HFF-Myc (cell line): ENCODE data around the gene MRPS12.

ENCODE experiments used
- DNase-seq: peaks from one replicate; pipeline ENCODE4 v3.0.0-alpha.2; 2011; ENCODE audit warnings: low read depth; ENCODE audit errors: extremely low read depth
- H3K4me3 ChIP-seq: replicated peaks from 2 replicates; pipeline ENCODE4 v1.5.1; 2011; ENCODE audit warnings: low read depth, mild to moderate bottlenecking, control low read depth, low read length
- TF ChIP-seq, protein P1 (sequence below): IDR thresholded peaks from 2 replicates; pipeline ENCODE4 v1.5.1; 2012; ENCODE audit warnings: mild to moderate bottlenecking, low read depth, low read length, control low read depth; ENCODE audit errors: missing control alignments

MRPS12 gene

DNA sequence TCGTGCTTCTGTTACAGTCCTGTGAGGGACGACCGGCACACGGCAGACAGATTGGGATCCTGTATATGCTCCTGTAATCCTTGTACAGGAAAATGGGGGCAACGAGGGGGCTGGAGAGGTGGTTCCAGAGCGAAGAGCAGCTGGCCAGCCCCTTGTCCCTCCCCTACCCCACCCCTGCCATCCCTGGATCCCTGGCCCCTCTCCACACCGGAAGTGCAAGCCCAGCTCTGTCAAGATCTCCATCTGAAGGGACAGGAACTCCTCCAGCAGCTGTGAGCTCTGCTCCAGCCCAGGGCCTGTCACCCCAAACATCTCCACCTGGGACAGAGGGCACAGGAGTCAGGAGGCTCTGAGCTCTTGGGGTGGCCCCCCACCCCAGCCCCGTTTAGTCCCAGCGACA lies 13.2 kb upstream of the MRPS12 start:
- TF ChIP-seq, protein P1, sequence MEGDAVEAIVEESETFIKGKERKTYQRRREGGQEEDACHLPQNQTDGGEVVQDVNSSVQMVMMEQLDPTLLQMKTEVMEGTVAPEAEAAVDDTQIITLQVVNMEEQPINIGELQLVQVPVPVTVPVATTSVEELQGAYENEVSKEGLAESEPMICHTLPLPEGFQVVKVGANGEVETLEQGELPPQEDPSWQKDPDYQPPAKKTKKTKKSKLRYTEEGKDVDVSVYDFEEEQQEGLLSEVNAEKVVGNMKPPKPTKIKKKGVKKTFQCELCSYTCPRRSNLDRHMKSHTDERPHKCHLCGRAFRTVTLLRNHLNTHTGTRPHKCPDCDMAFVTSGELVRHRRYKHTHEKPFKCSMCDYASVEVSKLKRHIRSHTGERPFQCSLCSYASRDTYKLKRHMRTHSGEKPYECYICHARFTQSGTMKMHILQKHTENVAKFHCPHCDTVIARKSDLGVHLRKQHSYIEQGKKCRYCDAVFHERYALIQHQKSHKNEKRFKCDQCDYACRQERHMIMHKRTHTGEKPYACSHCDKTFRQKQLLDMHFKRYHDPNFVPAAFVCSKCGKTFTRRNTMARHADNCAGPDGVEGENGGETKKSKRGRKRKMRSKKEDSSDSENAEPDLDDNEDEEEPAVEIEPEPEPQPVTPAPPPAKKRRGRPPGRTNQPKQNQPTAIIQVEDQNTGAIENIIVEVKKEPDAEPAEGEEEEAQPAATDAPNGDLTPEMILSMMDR = no peak
- H3K4me3 ChIP-seq = no peak overlapping the region
- no peak for DNase-seq

DNA sequence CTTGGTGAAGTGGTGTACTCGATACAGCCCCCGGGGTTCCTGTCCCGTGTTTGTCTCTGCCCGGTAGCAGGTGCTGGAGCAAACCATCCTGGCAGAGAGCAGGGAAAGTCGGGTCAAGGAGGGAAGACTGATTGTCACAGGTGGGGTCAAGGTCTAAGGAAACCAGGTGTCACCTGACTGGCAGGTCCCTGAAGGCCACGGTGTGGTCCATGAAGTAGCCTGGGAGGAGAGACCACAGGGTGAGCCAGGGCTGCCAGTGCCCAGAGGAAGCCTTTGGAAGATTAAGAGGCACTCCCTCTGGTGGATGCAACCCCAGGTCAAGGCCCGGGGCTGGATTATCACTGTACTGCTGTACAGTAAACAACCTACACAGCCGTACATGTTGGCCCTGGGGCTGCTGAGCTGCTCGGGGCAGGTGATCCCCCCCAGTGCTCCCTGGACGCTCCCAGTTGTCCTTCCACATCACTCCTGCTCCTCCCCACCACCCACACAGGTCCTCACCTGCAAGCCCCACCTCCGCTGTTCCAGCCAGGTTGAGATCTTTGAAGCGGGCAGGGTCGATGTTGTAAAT lies 12.7 kb upstream of the MRPS12 start:
- TF ChIP-seq, protein P1 = no peak
- DNase-seq = no peak
- H3K4me3 ChIP-seq = no peak overlapping the region

DNA sequence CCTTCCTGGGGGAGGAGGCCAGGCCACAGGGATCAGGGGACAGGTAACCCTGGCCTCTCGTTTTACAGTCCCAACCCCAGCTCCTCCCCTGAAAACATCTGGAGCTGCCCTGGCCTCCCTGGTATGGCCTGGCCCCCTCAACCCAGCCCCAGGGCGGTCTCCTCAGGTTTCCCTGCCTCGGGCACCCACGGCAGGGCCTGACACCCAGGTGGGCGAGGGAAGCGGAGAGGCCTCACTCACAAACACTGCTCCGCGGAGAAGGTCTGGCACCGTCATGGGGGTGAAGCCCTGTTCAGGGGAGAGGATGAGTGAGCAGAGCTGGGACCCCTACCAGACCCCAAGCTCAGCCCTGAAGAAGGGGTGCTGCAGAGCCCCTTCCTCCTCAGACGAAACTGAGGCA lies 12.2 kb upstream of the MRPS12 start:
- no peak overlapping the region for H3K4me3 ChIP-seq
- TF ChIP-seq, protein P1 = no peak

DNA sequence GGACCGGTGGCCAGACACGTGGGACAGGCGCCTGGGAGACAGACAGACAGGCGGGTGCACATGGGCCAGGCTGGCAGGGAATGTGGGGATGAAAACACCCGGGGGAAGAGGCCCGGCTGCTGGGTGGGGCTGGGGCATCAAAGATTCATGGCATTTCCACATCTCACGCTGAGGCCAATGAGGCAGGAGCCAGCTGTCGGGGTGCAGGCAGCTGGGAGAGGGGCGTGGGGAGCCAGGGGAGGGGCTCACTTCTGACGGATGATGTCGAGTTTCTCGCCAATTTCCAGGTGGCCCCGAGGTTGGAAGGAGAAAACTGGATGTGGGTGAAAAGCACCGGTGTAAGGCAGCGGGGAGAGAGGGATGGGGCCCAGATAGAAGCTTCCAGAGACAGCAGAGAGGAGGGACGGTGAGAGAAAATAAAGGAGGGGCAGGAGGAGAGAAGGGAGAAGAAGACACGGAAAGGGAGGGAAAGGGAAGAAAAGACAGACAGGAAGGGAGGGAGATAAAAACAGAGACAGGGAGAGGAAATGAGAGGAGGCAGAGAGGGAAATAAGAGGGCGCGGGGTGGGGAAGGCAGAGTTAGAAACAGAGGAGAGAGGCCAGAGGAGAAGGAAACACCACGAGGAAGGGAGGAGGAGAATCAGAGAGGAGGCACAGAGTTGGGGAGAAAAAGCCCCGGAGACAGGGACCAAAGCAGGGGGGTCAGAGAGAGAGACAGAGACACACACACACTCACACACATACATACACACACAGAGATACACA lies 10.7 kb upstream of the MRPS12 start:
- TF ChIP-seq, protein P1 = no peak
- no peak for DNase-seq
- H3K4me3 ChIP-seq = no peak overlapping the region

More for the DNA sequence above, 12.2 kb upstream of the MRPS12 start:
- DNase-seq = no peak

DNA sequence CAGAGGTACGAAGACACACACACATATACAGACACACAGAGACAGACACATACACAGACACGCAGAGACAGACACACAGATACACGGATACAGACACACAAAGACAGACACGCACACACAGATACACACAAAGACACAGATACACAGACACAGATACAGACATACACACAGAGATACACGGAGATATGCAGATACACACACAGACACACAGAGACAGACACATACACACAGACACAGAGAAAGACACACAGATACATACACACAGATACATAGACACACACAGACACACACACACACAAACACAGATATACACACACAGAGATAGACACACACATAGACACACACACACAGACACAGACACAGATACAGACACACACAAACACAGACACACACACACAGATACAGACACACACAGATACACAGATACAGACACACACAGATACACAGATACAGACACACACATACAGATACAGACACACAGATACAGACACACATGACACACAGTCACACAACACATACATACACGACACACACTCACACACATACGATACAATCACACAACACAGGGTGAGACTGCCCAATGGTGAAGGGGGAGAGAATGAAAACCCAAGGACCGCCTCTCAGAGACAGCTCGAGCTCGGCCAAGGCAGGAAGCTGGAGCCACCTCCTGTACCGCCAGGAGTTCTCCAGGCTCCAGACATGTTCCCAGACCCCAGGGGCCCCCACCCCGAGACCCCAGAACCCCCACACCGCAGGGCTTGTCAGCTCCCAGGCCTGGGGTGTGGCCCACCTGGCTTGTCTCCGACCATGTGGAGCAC lies 9.9 kb upstream of the MRPS12 start:
- H3K4me3 ChIP-seq = no peak overlapping the region
- TF ChIP-seq, protein P1 = no peak
- DNase-seq = no peak

DNA sequence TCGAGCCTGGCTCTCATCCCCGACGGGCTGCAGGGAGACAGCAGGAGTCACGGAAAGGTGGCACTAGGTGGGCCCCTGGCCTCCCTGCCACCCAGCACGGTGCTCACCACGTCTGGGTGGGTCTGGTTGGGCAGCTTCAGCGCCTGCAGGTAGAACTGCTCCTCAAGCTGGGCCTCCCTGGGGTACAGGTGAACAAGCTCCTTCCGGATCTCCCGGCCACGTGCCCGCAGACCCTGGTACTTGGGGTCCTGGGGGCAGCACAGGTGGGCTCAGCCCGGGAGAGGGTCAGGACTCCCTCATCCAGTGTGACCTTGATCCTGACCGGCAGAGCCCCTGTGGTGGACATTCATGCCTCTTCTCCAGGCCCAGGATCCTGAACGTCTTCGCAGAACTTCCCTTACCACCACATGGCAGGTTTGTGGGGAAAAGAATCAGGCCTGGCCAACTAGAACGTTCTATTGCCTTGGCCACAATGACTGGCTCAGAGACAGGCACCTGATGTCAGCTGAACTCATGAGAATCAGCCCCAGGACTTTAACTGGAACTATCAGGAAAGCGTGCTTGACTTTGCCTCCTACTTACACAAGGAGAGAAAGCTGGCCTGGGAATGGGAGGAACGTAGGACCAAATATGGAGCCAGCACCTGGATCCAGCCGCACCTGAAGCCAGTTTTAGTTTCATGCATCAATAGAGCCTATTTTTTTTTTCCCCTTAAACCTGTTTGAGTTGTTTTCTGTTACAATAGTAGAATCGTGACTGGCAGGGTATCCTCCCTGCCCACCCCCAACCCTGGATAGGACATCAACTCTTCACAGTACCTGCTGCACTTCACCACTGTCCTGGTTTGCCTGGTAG lies 9.1 kb upstream of the MRPS12 start:
- DNase-seq = no peak
- TF ChIP-seq, protein P1 = no peak
- no peak overlapping the region for H3K4me3 ChIP-seq
